HL-60 (cell line): ENCODE data around the gene PIP5K1C.

Experiments
- DNase-seq, 2 experiments: peaks; one replicate each; pipeline ENCODE4 v3.0.0-alpha.2; 2010 to 2020; ENCODE audit warnings: low read depth in 1 of 2, low spot score in 1 of 2
- H3K27ac ChIP-seq: fragments of 250-450 bp; sonication (Bioruptor Pico); replicated peaks from 2 replicates; pipeline ENCODE4 v1.5.1; 2020; ENCODE audit warnings: mild to moderate bottlenecking, moderate library complexity
- H3K27me3 ChIP-seq: fragments of 250-450 bp; sonication (Bioruptor Pico); 2 replicates; pipeline ENCODE4 v1.5.1; 2021; ENCODE audit warnings: mild to moderate bottlenecking, moderate library complexity; ENCODE audit not compliant: insufficient read depth, poor library complexity, severe bottlenecking
- H3K4me3 ChIP-seq: replicated peaks from 2 replicates; pipeline ENCODE4 v1.5.1; 2011; ENCODE audit warnings: mild to moderate bottlenecking, control low read depth, low read length; ENCODE audit not compliant: insufficient read depth
- GABPA ChIP-seq: IDR thresholded peaks from 2 replicates; pipeline ENCODE4 v1.6.1; 2012; ENCODE audit warnings: low read depth
- POLR2AphosphoS5 ChIP-seq: IDR thresholded peaks from 2 replicates; pipeline ENCODE4 v1.6.1; 2012; ENCODE audit warnings: low read depth
- REST ChIP-seq: IDR thresholded peaks from 2 replicates; pipeline ENCODE4 v1.6.1; 2012; ENCODE audit warnings: low read depth; ENCODE audit not compliant: insufficient replicate concordance
- SPI1 ChIP-seq: IDR thresholded peaks from 2 replicates; pipeline ENCODE4 v1.6.1; 2012; ENCODE audit warnings: low read depth, mild to moderate bottlenecking, borderline replicate concordance
- TF ChIP-seq, protein P1 (sequence below): IDR thresholded peaks from one replicate; pipeline ENCODE4 v1.5.1; 2011; ENCODE audit warnings: low read length, control low read depth, inconsistent platforms; ENCODE audit not compliant: insufficient read depth

PIP5K1C gene

GRCh38 chr19:3658004-3658869 is 42.0 kb downstream of the PIP5K1C start:
- Histone ChIP-seq H3K27ac (no peak overlapping the region), H3K27me3 (no peaks in the 10 kb centered on the region), H3K4me3 (no peak overlapping the region)
- TF ChIP-seq SPI1 (no peak), POLR2AphosphoS5 (no peak), REST (no peak), GABPA (no peak)
- TF ChIP-seq, protein P1, sequence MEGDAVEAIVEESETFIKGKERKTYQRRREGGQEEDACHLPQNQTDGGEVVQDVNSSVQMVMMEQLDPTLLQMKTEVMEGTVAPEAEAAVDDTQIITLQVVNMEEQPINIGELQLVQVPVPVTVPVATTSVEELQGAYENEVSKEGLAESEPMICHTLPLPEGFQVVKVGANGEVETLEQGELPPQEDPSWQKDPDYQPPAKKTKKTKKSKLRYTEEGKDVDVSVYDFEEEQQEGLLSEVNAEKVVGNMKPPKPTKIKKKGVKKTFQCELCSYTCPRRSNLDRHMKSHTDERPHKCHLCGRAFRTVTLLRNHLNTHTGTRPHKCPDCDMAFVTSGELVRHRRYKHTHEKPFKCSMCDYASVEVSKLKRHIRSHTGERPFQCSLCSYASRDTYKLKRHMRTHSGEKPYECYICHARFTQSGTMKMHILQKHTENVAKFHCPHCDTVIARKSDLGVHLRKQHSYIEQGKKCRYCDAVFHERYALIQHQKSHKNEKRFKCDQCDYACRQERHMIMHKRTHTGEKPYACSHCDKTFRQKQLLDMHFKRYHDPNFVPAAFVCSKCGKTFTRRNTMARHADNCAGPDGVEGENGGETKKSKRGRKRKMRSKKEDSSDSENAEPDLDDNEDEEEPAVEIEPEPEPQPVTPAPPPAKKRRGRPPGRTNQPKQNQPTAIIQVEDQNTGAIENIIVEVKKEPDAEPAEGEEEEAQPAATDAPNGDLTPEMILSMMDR, result no peak
- DNase-seq, result no peak

DNA sequence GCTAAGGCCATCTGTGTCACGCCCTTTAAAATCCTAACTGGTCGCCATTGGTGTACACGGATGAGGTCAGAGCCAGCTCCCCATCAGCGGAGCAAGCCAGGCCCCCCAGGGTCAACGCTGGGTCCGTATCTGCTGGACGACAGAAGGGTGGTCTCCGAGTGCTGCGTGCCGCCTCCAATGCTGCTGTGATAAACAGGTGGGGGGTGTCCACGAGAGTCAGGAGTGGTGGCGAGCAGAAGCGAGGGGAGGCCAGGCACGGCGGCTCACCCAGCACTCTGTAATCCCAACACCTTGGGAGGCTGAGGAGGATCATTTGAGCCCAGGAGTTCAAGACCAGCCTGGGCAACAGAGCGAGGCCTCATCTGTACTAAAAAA is 42.9 kb downstream of the PIP5K1C start:
- no peak overlapping the region for H3K4me3 ChIP-seq
- TF ChIP-seq POLR2AphosphoS5 (no peak), SPI1 (no peak), GABPA (no peak)
- no peak overlapping the region for H3K27ac ChIP-seq
- no peak for DNase-seq
- H3K27me3 ChIP-seq, result no peaks in the 10 kb centered on the region

GRCh38 chr19:3656747-3657394 is 43.4 kb downstream of the PIP5K1C start:
- no peak for TF ChIP-seq GABPA
- TF ChIP-seq REST, result no peak
- TF ChIP-seq POLR2AphosphoS5, result no peak
- TF ChIP-seq, protein P1, result no peak
- TF ChIP-seq SPI1, result no peak
- H3K27me3 ChIP-seq, result no peaks in the 10 kb centered on the region
- H3K4me3 ChIP-seq, result no peak overlapping the region
- H3K27ac ChIP-seq, result no peak overlapping the region
- DNase-seq, result no peak

DNA sequence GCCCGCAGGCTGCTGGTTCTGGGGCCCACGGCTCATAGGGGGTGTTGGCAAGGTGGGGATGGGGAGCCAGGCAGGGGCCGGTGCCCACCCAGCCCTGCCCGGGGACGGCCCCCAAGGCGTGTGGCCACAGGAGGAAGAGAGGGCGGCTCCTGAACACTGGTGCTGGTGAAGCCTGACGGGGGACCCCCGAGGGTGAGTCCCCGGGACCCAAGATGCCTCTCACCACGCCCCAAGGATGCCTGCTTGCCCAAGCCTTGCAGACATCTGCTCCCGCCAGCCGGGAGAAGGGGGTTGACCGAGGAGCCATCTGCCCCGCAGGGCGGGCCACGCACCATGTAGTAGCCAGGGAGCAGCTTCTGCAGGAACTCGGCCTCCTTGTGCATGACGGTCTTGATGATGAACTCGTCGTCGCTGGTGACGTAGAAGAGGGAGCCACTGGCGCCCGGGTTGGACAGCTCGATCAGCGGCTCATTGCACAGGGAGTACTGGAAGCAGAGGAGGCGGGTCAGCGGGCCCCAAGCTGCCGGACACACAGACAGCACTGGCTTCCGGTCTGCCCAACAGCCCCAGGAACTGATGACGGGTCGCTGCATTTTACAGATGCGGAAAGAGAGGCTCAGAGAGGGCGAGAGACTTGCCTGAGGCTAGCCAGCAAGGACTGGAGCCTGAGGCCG is 44.1 kb downstream of the PIP5K1C start:
- H3K4me3 ChIP-seq, result no peak overlapping the region
- DNase-seq, result no peak

More for the DNA sequence above, 44.1 kb downstream of the PIP5K1C start:
- Histone ChIP-seq H3K27me3 (no peaks in the 10 kb centered on the region), H3K27ac (no peak overlapping the region)
- TF ChIP-seq POLR2AphosphoS5, result no peak
- TF ChIP-seq, protein P1, result no peak
- no peak for TF ChIP-seq GABPA
- no peak for TF ChIP-seq REST
